ENCODE data around the gene DNAJC4.

Gene DNAJC4

DNA sequence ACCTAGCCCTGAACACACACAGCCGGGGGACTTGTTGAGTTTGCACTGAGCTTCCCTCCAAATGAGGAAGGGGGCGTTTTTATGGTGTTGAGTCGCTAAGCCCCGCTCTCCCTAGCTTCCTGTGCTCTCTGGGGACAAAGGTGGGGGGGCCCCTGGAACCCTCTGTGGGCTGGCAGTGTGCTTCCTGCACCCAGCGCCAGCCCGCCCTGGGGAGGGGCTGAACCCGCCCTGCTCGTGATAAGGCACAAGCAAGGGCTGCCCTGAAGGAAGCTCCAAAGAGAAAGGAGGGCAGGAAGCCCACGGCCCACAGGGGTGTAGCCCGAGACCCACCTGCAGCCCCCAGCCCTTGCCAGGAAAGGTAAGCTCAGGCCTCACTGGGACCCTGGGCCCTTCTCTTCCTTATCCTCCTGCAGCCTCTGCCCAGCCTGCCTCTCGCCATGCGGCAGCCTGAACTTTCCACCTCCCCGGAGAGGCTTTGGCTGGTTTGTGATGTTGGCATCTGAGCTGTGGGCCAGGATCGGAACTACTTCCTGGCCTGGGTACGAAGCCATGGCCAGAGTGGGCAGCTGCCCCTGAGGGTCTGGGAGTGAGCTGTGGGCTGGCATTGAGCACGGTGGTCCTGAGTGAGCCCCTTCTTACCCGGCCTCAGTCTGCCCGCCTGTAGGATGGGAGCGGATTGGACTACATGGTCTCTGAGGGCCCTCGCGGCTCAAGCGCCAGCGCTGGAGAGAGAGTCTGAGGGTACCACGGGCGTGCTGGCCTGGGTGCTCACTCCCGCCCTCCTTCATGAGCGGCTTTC is 23.7 kb upstream of the DNAJC4 start, which contains the start of gene FERMT3:
TSS of gene FERMT3 (plus strand) at position 265 of the 799 bp plus-strand sequence. CDS start 644 bp downstream, outside the sequence.
- H3K27me3 ChIP-seq (ENCODE audit: insufficient read depth, low read length, poor library complexity, severe bottlenecking), result no peaks in the 10 kb centered on the region
- peaks cover 26% of the 10 kb centered on the region for H3K4me1 ChIP-seq (ENCODE audit: insufficient read depth, low read length, poor library complexity, severe bottlenecking)
- no peaks in the 10 kb centered on the region for H3K9me3 ChIP-seq (ENCODE audit: insufficient read depth, low read depth, low read length)
- peak within 1 kb of the TSS; percentile 92 for H3K4me2 ChIP-seq (ENCODE audit: low read depth, low read length, poor library complexity, severe bottlenecking)
- peaks cover 25% of the 10 kb centered on the region for H4K20me1 ChIP-seq (ENCODE audit: insufficient read depth, low read length, poor library complexity, severe bottlenecking)
- peaks cover 38% of the 10 kb centered on the region for H3K79me2 ChIP-seq (ENCODE audit: insufficient read depth, low read length)
- no peak for TF ChIP-seq EZH2phosphoT487 (IDR thresholded peaks at IDR 0.05; ENCODE audit: borderline replicate concordance)
- TF ChIP-seq, protein P1, sequence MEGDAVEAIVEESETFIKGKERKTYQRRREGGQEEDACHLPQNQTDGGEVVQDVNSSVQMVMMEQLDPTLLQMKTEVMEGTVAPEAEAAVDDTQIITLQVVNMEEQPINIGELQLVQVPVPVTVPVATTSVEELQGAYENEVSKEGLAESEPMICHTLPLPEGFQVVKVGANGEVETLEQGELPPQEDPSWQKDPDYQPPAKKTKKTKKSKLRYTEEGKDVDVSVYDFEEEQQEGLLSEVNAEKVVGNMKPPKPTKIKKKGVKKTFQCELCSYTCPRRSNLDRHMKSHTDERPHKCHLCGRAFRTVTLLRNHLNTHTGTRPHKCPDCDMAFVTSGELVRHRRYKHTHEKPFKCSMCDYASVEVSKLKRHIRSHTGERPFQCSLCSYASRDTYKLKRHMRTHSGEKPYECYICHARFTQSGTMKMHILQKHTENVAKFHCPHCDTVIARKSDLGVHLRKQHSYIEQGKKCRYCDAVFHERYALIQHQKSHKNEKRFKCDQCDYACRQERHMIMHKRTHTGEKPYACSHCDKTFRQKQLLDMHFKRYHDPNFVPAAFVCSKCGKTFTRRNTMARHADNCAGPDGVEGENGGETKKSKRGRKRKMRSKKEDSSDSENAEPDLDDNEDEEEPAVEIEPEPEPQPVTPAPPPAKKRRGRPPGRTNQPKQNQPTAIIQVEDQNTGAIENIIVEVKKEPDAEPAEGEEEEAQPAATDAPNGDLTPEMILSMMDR (conservative IDR thresholded peaks at IDR 0.05; ENCODE audit: low read length), result peak; percentile 23
- peak within 1 kb of the TSS; percentile 96 for H3K4me3 ChIP-seq (ENCODE audit: low read length, poor library complexity, severe bottlenecking)
- H3K9me2 ChIP-seq (replicated peaks; ENCODE audit: low read depth, low read length), result no peaks in the 10 kb centered on the region
- peak within 1 kb of the TSS; percentile 53 for H2AFZ ChIP-seq (ENCODE audit: low read length)
- peaks cover 27% of the 10 kb centered on the region; the same call in 1 of the 2 replicates for H3K36me3 ChIP-seq (ENCODE audit: insufficient read depth, low read length)
- H3F3A ChIP-seq (ENCODE audit: low read depth), result peaks cover 6% of the 10 kb centered on the region; the same call in 1 of the 2 replicates
- H3K9ac ChIP-seq (ENCODE audit: low read depth, low read length, poor library complexity, severe bottlenecking), result peak within 1 kb of the TSS; percentile 99

DNA sequence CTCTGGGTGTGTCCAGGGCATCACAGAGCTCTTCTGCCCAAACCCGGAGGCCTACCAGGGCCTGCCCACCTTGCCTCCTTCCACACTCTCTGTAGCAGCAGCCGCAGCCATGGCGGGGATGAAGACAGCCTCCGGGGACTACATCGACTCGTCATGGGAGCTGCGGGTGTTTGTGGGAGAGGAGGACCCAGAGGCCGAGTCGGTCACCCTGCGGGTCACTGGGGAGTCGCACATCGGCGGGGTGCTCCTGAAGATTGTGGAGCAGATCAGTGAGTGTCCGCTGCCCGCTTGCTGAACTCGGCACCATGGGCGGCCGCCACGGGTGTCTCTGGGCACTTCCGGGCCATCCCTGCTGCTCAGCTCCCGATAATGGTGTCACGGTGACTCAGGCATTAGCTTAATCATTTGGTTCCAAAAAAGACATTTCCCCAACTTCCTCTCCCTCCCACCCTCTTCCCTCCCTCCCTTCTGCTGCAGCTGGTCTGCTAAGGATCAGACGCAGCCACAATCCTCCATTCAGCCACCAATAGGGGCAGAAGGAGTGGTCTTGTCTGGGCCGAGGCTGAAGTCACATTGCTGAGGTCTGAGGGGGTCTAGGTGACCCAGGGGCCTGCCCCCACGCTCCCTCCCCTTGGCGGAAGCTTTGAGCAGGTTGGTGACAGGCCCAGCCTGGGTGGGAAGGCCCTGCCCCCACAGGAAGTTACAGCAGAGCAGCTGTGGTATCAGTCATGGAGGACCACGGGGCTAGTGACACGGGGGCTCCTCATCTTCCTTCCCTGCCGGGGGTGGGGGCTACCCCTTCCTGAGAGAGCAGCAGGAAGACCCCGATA is 22.9 kb upstream of the DNAJC4 start:
- H3F3A ChIP-seq (ENCODE audit: low read depth), result peaks cover 6% of the 10 kb centered on the region; the same call in 1 of the 2 replicates
- H4K20me1 ChIP-seq (ENCODE audit: insufficient read depth, low read length, poor library complexity, severe bottlenecking), result peaks cover 19% of the 10 kb centered on the region
- no peaks in the 10 kb centered on the region for H3K9me2 ChIP-seq (replicated peaks; ENCODE audit: low read depth, low read length)
- H3K9me3 ChIP-seq (ENCODE audit: insufficient read depth, low read depth, low read length), result no peaks in the 10 kb centered on the region
- peak overlapping the region; percentile 96 for H3K4me3 ChIP-seq (ENCODE audit: low read length, poor library complexity, severe bottlenecking)
- peak overlapping the region; percentile 53 for H2AFZ ChIP-seq (ENCODE audit: low read length)
- TF ChIP-seq EZH2phosphoT487 (IDR thresholded peaks at IDR 0.05; ENCODE audit: borderline replicate concordance), result no peak
- TF ChIP-seq, protein P1 (conservative IDR thresholded peaks at IDR 0.05; ENCODE audit: low read length), result no peak
- peaks cover 29% of the 10 kb centered on the region; the same call in 1 of the 2 replicates for H3K36me3 ChIP-seq (ENCODE audit: insufficient read depth, low read length)
- peak overlapping the region; percentile 92 for H3K4me2 ChIP-seq (ENCODE audit: low read depth, low read length, poor library complexity, severe bottlenecking)
- peaks cover 26% of the 10 kb centered on the region for H3K4me1 ChIP-seq (ENCODE audit: insufficient read depth, low read length, poor library complexity, severe bottlenecking)
- H3K27me3 ChIP-seq (ENCODE audit: insufficient read depth, low read length, poor library complexity, severe bottlenecking), result no peaks in the 10 kb centered on the region
- H3K79me2 ChIP-seq (ENCODE audit: insufficient read depth, low read length), result peaks cover 38% of the 10 kb centered on the region
- peak overlapping the region; percentile 99 for H3K9ac ChIP-seq (ENCODE audit: low read depth, low read length, poor library complexity, severe bottlenecking)

DNA sequence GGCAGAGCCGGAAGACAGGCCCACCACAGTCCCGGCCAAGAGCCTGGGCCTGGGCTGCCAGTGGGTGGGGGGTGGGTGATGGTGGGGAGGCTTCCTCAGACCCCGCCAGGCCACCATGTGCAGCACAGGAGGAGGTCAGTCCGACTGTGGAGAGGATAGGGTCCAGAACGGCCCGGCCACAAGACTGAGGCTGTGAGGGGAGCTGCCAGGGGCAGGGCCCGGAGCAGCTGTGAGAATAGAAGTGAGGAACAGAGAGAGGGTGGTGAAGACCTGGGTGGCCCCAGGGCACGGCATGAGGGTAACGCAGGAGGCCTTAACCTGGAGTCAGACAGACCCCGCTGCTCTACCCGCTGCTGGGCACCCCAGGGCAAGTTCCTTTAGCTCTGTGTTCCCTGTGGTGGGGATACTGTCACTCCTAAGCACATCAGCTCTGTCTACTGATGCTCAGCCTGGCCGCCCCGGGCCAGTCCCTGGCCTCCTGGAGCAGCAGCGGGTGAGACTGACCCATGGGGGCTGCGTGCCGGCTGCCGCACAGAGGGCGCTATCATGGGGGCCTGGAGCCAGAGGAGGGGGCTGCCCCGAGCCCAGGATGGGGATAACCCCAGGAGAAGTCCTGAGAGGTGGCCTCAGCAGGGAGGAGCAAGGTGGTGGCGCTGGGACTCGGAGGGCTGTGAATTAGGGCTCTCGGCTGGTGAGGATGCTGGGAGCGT is 22.1 kb upstream of the DNAJC4 start:
- H3K36me3 ChIP-seq (ENCODE audit: insufficient read depth, low read length), result peaks cover 22% of the 10 kb centered on the region; the same call in 1 of the 2 replicates
- peak overlapping the region; percentile 92 for H3K4me2 ChIP-seq (ENCODE audit: low read depth, low read length, poor library complexity, severe bottlenecking)
- H3K9me3 ChIP-seq (ENCODE audit: insufficient read depth, low read depth, low read length), result no peaks in the 10 kb centered on the region
- TF ChIP-seq EZH2phosphoT487 (IDR thresholded peaks at IDR 0.05; ENCODE audit: borderline replicate concordance), result no peak
- TF ChIP-seq, protein P1 (conservative IDR thresholded peaks at IDR 0.05; ENCODE audit: low read length), result no peak
- no peaks in the 10 kb centered on the region for H3K9me2 ChIP-seq (replicated peaks; ENCODE audit: low read depth, low read length)
- no peaks in the 10 kb centered on the region for H3K27me3 ChIP-seq (ENCODE audit: insufficient read depth, low read length, poor library complexity, severe bottlenecking)
- peak overlapping the region; percentile 53; the same call in 1 of the 2 replicates for H2AFZ ChIP-seq (ENCODE audit: low read length)
- peaks cover 26% of the 10 kb centered on the region for H3K4me1 ChIP-seq (ENCODE audit: insufficient read depth, low read length, poor library complexity, severe bottlenecking)
- peaks cover 15% of the 10 kb centered on the region for H4K20me1 ChIP-seq (ENCODE audit: insufficient read depth, low read length, poor library complexity, severe bottlenecking)
- H3F3A ChIP-seq (ENCODE audit: low read depth), result peaks cover 6% of the 10 kb centered on the region; the same call in 1 of the 2 replicates
- peak overlapping the region; percentile 96 for H3K4me3 ChIP-seq (ENCODE audit: low read length, poor library complexity, severe bottlenecking)
- peak overlapping the region; percentile 99 for H3K9ac ChIP-seq (ENCODE audit: low read depth, low read length, poor library complexity, severe bottlenecking)
- H3K79me2 ChIP-seq (ENCODE audit: insufficient read depth, low read length), result peaks cover 38% of the 10 kb centered on the region
